ENCODE measurements around the gene TNKS2. TPM values are rescaled to one million over a fixed set of nuclear protein-coding genes. Genes with fewer than 3 reads are reported as not detected.

Gene TNKS2
- total RNA-seq, 1 experiment from 2014 or later = 46.2 TPM

- TF ChIP-seq CTCF (IDR thresholded peaks at IDR 0.05) (no peak), SIN3A (IDR thresholded peaks at IDR 0.05; ENCODE audit: borderline replicate concordance, insufficient read depth, low read depth, low read length) (no peak), POLR2AphosphoS5 (IDR thresholded peaks at IDR 0.05; ENCODE audit: low read depth, low read length) (no peak), TCF7L2 (IDR thresholded peaks at IDR 0.05; ENCODE audit: low read depth, low read length) (no peak)
- TF ChIP-seq, protein P1, sequence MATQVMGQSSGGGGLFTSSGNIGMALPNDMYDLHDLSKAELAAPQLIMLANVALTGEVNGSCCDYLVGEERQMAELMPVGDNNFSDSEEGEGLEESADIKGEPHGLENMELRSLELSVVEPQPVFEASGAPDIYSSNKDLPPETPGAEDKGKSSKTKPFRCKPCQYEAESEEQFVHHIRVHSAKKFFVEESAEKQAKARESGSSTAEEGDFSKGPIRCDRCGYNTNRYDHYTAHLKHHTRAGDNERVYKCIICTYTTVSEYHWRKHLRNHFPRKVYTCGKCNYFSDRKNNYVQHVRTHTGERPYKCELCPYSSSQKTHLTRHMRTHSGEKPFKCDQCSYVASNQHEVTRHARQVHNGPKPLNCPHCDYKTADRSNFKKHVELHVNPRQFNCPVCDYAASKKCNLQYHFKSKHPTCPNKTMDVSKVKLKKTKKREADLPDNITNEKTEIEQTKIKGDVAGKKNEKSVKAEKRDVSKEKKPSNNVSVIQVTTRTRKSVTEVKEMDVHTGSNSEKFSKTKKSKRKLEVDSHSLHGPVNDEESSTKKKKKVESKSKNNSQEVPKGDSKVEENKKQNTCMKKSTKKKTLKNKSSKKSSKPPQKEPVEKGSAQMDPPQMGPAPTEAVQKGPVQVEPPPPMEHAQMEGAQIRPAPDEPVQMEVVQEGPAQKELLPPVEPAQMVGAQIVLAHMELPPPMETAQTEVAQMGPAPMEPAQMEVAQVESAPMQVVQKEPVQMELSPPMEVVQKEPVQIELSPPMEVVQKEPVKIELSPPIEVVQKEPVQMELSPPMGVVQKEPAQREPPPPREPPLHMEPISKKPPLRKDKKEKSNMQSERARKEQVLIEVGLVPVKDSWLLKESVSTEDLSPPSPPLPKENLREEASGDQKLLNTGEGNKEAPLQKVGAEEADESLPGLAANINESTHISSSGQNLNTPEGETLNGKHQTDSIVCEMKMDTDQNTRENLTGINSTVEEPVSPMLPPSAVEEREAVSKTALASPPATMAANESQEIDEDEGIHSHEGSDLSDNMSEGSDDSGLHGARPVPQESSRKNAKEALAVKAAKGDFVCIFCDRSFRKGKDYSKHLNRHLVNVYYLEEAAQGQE (IDR thresholded peaks at IDR 0.05; ENCODE audit: insufficient read depth in 1 of 2, low read depth in 2 of 2, low read length in 1 of 2) = no peak
- in situ Hi-C loops (cut with HindIII; ENCODE audit: low pct_unique_long_range_greater_than_20kb, low sequenced_read_pairs) = no loop called here
- no TSS peak for BruUV-seq (replicated peaks)
- no peak for ATAC-seq
- no peaks in the 10 kb centered on the region for H3K36me3 ChIP-seq (ENCODE audit: control insufficient read depth, insufficient read depth, low read length)
- intact Hi-C loops (cut with micrococcal nuclease; ENCODE audit: unreplicated experiment) = loop anchor here (10.0 kb wide), 1 partner anchor 60 kb away; no protein-coding TSS in a partner anchor
- H3K4me3 ChIP-seq (ENCODE audit: low read depth in 2 of 2, low read length in 2 of 2) = no peak overlapping the region
- ChIA-PET CTCF (no interaction called here), POLR2A (no interaction called here)
- H3K27me3 ChIP-seq (ENCODE audit: control insufficient read depth, insufficient read depth, low read length) = peaks cover 2% of the 10 kb centered on the region; the same call in 1 of the 2 replicates
- H3K4me1 ChIP-seq (ENCODE audit: control insufficient read depth, insufficient read depth, low read length) = no peaks in the 10 kb centered on the region
- no peak overlapping the region for H3K27ac ChIP-seq (ENCODE audit: low read length)
- H3K9me3 ChIP-seq (ENCODE audit: control insufficient read depth, insufficient read depth, low read depth, low read length) = no peaks in the 10 kb centered on the region
- DNase-seq (ENCODE audit: low read depth, low spot score) = no peak
Observed at GRCh38 chr10:91774571-91774970, 23.7 kb upstream of the TNKS2 start.

DNA sequence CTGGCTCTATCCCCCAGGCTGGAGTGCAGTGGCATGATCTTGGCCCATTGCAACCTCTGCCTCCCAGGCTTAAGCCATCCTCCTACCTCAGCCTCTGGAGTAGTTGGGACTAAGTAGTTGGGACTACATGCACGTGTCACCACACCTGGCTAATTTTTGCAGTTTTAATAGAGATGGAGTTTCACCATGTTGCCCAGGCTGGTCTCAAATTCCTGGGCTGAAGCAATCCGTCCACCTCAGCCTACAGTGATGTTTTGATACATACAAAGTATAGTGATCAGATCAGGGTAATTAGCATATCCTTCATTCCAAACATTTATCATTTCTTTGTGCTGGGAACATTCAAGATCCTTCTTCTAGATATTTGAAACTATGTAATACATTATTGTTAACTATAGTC is 22.5 kb upstream of the TNKS2 start:
- intact Hi-C loops (cut with micrococcal nuclease; ENCODE audit: unreplicated experiment) = loop anchor here (10.0 kb wide), 1 partner anchor 61 kb away; no protein-coding TSS in a partner anchor
- POLR2A ChIA-PET = no interaction called here

More for the DNA sequence above, 22.5 kb upstream of the TNKS2 start:
- DNase-seq (ENCODE audit: low read depth, low spot score) = no peak
- Histone ChIP-seq H3K36me3 (ENCODE audit: control insufficient read depth, insufficient read depth, low read length) (no peaks in the 10 kb centered on the region), H3K27ac (ENCODE audit: low read length) (no peak overlapping the region), H3K4me1 (ENCODE audit: control insufficient read depth, insufficient read depth, low read length) (no peaks in the 10 kb centered on the region), H3K4me3 (ENCODE audit: low read depth in 2 of 2, low read length in 2 of 2) (no peak overlapping the region), H3K9me3 (ENCODE audit: control insufficient read depth, insufficient read depth, low read depth, low read length) (no peaks in the 10 kb centered on the region), H3K27me3 (ENCODE audit: control insufficient read depth, insufficient read depth, low read length) (peaks cover 2% of the 10 kb centered on the region; the same call in 1 of the 2 replicates)
- BruUV-seq (replicated peaks) = no TSS peak
- in situ Hi-C loops (cut with HindIII; ENCODE audit: low pct_unique_long_range_greater_than_20kb, low sequenced_read_pairs) = no loop called here
- TF ChIP-seq SIN3A (IDR thresholded peaks at IDR 0.05; ENCODE audit: borderline replicate concordance, insufficient read depth, low read depth, low read length) = no peak
- TF ChIP-seq POLR2AphosphoS5 (IDR thresholded peaks at IDR 0.05; ENCODE audit: low read depth, low read length) = no peak
- TF ChIP-seq, protein P1 (IDR thresholded peaks at IDR 0.05; ENCODE audit: insufficient read depth in 1 of 2, low read depth in 2 of 2, low read length in 1 of 2) = no peak
- TF ChIP-seq TCF7L2 (IDR thresholded peaks at IDR 0.05; ENCODE audit: low read depth, low read length) = no peak
- no peak for TF ChIP-seq CTCF (IDR thresholded peaks at IDR 0.05)
- CTCF ChIA-PET = no interaction called here
- ATAC-seq = no peak

All from Panc1 (cell line).